ENCODE measurements around the gene ANTKMT. TPM values are rescaled to one million over a fixed set of nuclear protein-coding genes. Genes with fewer than 3 reads are reported as not detected.

Gene ANTKMT
- total and polyA plus RNA-seq, 2 of the 4 experiments (the other 2 are of a cell fraction): 7.3 to 16.2 TPM

DNA sequence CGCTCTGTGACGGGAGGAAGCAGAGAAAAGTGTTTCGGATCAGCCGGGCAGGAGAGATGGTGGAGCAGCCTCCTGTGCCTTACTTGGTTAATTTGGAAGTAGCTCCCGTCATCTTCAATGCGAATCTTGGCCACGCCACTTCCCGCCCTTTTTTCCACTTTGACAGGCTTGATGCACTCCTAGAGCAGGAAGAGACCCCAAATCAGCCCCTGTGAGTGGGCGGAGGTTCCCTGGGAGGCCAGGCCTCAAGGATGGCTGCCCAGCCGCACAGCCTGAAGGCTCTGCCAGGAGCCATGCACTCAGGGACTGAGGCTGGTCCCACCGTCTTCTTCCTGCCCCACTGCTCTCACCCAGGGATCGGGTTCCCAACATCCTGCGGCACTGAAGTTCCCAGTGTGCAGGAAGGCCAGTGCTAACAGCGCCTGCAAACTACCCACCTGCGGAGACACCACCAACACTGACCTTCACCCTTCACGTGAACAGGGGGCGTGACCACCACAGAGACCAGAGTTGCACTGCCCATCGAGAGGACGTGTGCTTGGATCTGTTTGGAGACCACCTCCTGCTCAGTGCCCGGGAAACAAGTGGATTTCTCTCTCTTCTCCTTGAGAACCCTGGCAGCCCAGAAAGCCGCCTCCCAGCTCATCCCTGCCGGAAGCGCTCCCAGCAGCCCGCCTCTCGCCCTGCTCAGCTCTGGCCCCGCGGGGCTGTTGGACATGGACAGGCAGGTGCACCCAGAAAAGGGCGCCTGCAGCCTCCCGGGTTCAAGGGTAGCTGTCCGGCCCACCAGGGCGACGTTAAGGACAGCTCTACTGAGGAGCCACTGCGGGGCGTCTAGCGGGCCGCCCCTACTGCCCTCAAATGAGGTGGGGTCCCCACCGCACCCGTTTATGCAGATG, 18.9 kb downstream of the ANTKMT start (continued):
- TF ChIP-seq MAZ (IDR thresholded peaks at IDR 0.05; ENCODE audit: borderline replicate concordance, low read depth, low read length) (no peak), MAFK (IDR thresholded peaks at IDR 0.05; ENCODE audit: low read depth, low read length) (no peak)

DNA sequence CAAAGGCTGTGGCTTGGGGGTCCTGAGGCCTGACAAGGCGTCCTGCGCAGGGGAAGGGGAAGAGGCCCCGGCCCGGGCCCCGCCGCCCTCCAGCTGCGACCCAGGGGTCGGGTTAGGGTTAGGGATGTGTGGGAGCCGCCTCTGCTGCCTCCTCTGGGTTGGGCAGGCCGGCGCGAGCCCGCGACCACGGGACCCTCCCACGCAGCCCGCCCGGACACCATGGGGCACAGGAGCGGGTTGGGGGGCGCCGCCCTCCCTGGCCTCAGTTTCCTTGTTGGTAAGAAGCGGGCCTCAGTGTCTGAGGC, 19.5 kb downstream of the ANTKMT start:
- intact Hi-C loops (cut with micrococcal nuclease) (loop anchor here (5.0 kb wide), 1 partner anchor 47 kb away; the partner anchor contains the start of genes CHTF18 and RPUSD1), dilution Hi-C loops (cut with HindIII; ENCODE audit: low sequenced_read_pairs, unreplicated experiment) (no loop called here), in situ Hi-C loops (cut with MboI; ENCODE audit: low sequenced_read_pairs) (no loop called here)
- Histone ChIP-seq H3K4me2 (ENCODE audit: low read depth, low read length) (peak overlapping the region; percentile 86), H2BK120ac (ENCODE audit: low read depth, low read length) (no peak overlapping the region), H3K4me1 (ENCODE audit: control insufficient read depth, insufficient read depth, low read length) (peaks cover 5% of the 10 kb centered on the region; the same call in 1 of the 2 replicates), H2AK5ac (ENCODE audit: low read depth, low read length) (peak overlapping the region; percentile 46; the same call in 1 of the 2 replicates), H3K56ac (ENCODE audit: extremely low read depth, insufficient read depth, low read length) (no peak overlapping the region), H4K5ac (ENCODE audit: low read depth, low read length) (no peak overlapping the region), H2AK9ac (replicated peaks; ENCODE audit: low read depth, low read length, poor library complexity) (peak overlapping the region; percentile 95), H2BK5ac (ENCODE audit: low read depth, low read length, poor library complexity, severe bottlenecking) (no peak overlapping the region), H2BK15ac (ENCODE audit: low read depth, low read length) (no peak overlapping the region), H3K4me3 (ENCODE audit: insufficient read depth, low read depth, low read length) (peak overlapping the region; percentile 76), H3K27me3 (ENCODE audit: control insufficient read depth, insufficient read depth, low read length) (no peaks in the 10 kb centered on the region), H2BK20ac (ENCODE audit: low read depth, low read length) (no peak overlapping the region), H2AFZ (replicated peaks; ENCODE audit: low read length, poor library complexity) (peak overlapping the region; percentile 94), H4K8ac (ENCODE audit: low read depth in 2 of 2, low read length in 2 of 2) (peak overlapping the region in 1 of 2 experiments; percentile 67; a peak in 1 of 4 replicates), H3K18ac (ENCODE audit: low read depth, low read length) (no peak overlapping the region), H3K79me1 (ENCODE audit: low read depth in 1 of 2, low read length in 2 of 2) (peaks cover 7 to 19% of the 10 kb centered on the region in 2 experiments), H3K14ac (replicated peaks; ENCODE audit: low read depth, low read length) (peak overlapping the region; percentile 7; the same call in 1 of the 2 replicates), H3K4ac (ENCODE audit: low read depth, low read length) (peak overlapping the region; percentile 45), H3K9me1 (ENCODE audit: insufficient read depth, low read length) (peaks cover 4% of the 10 kb centered on the region; the same call in 1 of the 2 replicates), H3K27ac (ENCODE audit: insufficient read depth, low read length) (peak overlapping the region; percentile 35; the same call in 1 of the 2 replicates), H3K9ac (ENCODE audit: low read depth, low read length) (peak overlapping the region; percentile 75), H3K23ac (ENCODE audit: low read depth, low read length) (no peak overlapping the region; the same call in 1 of the 2 replicates), H3K9me3 (ENCODE audit: control insufficient read depth, insufficient read depth, low read length) (no peaks in the 10 kb centered on the region), H4K91ac (ENCODE audit: insufficient read depth, low read depth, low read length) (no peak overlapping the region), H4K20me1 (ENCODE audit: insufficient read depth, low read length) (0 out of 2 replicates have a peak, but pooled peaks cover 5% of the 10 kb centered on the region), H3K36me3 (ENCODE audit: control insufficient read depth, insufficient read depth, low read length) (peaks cover 19% of the 10 kb centered on the region)
- ChIA-PET POLR2A (ENCODE audit: unreplicated experiment) (no interaction called here), CTCF (no interaction called here)
- no TSS peak for BruUV-seq (replicated peaks)
- DNase-seq (no peak), ATAC-seq (ENCODE audit: low read depth) (peak; percentile 47)
- TF ChIP-seq FOS (IDR thresholded peaks at IDR 0.05; ENCODE audit: low read depth, low read length): no peak
- TF ChIP-seq, protein P1, sequence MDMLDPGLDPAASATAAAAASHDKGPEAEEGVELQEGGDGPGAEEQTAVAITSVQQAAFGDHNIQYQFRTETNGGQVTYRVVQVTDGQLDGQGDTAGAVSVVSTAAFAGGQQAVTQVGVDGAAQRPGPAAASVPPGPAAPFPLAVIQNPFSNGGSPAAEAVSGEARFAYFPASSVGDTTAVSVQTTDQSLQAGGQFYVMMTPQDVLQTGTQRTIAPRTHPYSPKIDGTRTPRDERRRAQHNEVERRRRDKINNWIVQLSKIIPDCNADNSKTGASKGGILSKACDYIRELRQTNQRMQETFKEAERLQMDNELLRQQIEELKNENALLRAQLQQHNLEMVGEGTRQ (IDR thresholded peaks at IDR 0.05; ENCODE audit: low read depth, low read length): no peak
- WGBS, 2 experiments (ENCODE audit: extremely low coverage in 2 of 2, insufficient read length in 1 of 2): 0% methylated on average over 8 of the region's 22 CpGs; no CpG with 5 or more reads in 1 of the 2 experiments

Data from IMR-90 (cell line).